ENCODE data around the gene TOMM20.

- TF ChIP-seq CTCF (IDR thresholded peaks at IDR 0.05) (no peak), EP300 (IDR thresholded peaks at IDR 0.05) (no peak)
These were observed 32.6 kb downstream of the TOMM20 start for GRCh38 chr1:235095938-235096562.

Data from suprapubic skin (tissue), 3 donors.